ENCODE data around the gene OR56A1. TPM values are rescaled to one million over a fixed set of nuclear protein-coding genes. Genes with fewer than 3 reads are reported as not detected.
A peak's percentile ranks its signal among the peaks of the same experiment; 100 is the strongest.
"Not testable (repeated sequence)": the region's sequence is repeated elsewhere in the genome, so short reads cannot be mapped to it uniquely, and the experiment has no call there.

OR56A1 gene
- total RNA-seq, result not detected
- polyA plus RNA-seq, result not detected
- 0 reads per million in 6 experiments for total RNA-seq

- Mint-ChIP-seq H3K36me3 (no peaks in the 10 kb centered on the region), H3K4me3 (no peak within 1 kb of the TSS), H3K27me3 (peaks cover 10 to 19% (median 16%) of the 10 kb centered on the region in 5 donors), H3K27ac (no peak within 1 kb of the TSS), H3K4me1 (no peaks in the 10 kb centered on the region), H3K9me3 (no peaks in the 10 kb centered on the region)
- DNase-seq (no peak), ATAC-seq (no peak)
- POLR2A ChIA-PET, result interaction anchor here (0.6 kb wide), 1 partner anchor 642 kb away, joined by 3 read pairs; no protein-coding TSS in a partner anchor
Observed at GRCh38 chr11:6030708-6031405, at the start of gene OR56A1. Gene OR56A1, minus strand, starts transcription at chr11:6030758. Its CDS starts 3,066 bp downstream, at chr11:6027692.

- Mint-ChIP-seq H3K4me3 (no peak overlapping the region), H3K36me3 (peaks cover 2 to 16% (median 3%) of the 10 kb centered on the region in 3 donors), H3K27me3 (peaks cover 2 to 47% (median 23%) of the 10 kb centered on the region in 5 donors), H3K4me1 (no peaks in the 10 kb centered on the region), H3K27ac (no peak overlapping the region), H3K9me3 (peaks cover 12 to 49% (median 19%) of the 10 kb centered on the region in 9 donors)
- DNase-seq (no peak), ATAC-seq (no peak)
- POLR2A ChIA-PET, result no interaction called here
Observed at GRCh38 chr11:6079463-6079862, 48.9 kb upstream of the OR56A1 start.

- Mint-ChIP-seq H3K4me1 (no peaks in the 10 kb centered on the region), H3K36me3 (peaks cover 2 to 12% (median 3%) of the 10 kb centered on the region in 3 donors), H3K27ac (peak overlapping the region in 1 of 10 donors; percentile 9), H3K9me3 (peaks cover 9 to 42% (median 17%) of the 10 kb centered on the region in 9 donors), H3K4me3 (no peak overlapping the region), H3K27me3 (peaks cover 2 to 54% (median 32%) of the 10 kb centered on the region in 5 donors)
- ATAC-seq (no peak), DNase-seq (no peak)
- POLR2A ChIA-PET, result no interaction called here
Observed at GRCh38 chr11:6077723-6078122, 47.2 kb upstream of the OR56A1 start.

- ATAC-seq, H3K4me1 Mint-ChIP-seq, DNase-seq, POLR2A ChIA-PET, H3K4me3 Mint-ChIP-seq, H3K27ac Mint-ChIP-seq: not testable (repeated sequence)
- Mint-ChIP-seq H3K36me3 (peaks cover 2 to 12% (median 3%) of the 10 kb centered on the region in 3 donors), H3K9me3 (peaks cover 5 to 29% (median 17%) of the 10 kb centered on the region in 9 donors), H3K27me3 (peaks cover 3 to 49% (median 37%) of the 10 kb centered on the region in 5 donors)
Observed at GRCh38 chr11:6076443-6076842, 45.9 kb upstream of the OR56A1 start.

GRCh38 chr11:6067502-6067901 lies 36.9 kb upstream of the OR56A1 start:
- no peak for DNase-seq
- Mint-ChIP-seq H3K27ac (no peak overlapping the region), H3K9me3 (no peaks in the 10 kb centered on the region), H3K4me3 (no peak overlapping the region), H3K27me3 (peaks cover 10 to 22% (median 16%) of the 10 kb centered on the region in 5 donors), H3K4me1 (no peaks in the 10 kb centered on the region), H3K36me3 (no peaks in the 10 kb centered on the region)
- POLR2A ChIA-PET, result no interaction called here
- ATAC-seq, result no peak

- Mint-ChIP-seq H3K27me3 (peaks cover 16 to 52% (median 19%) of the 10 kb centered on the region in 5 donors), H3K27ac (no peak overlapping the region), H3K9me3 (no peaks in the 10 kb centered on the region), H3K4me1 (no peaks in the 10 kb centered on the region), H3K4me3 (no peak overlapping the region), H3K36me3 (no peaks in the 10 kb centered on the region)
- DNase-seq, result no peak
- POLR2A ChIA-PET, result no interaction called here
- ATAC-seq, result no peak
Observed at GRCh38 chr11:6062691-6063358, 32.3 kb upstream of the OR56A1 start.

- POLR2A ChIA-PET, result no interaction called here
- H3K4me3 Mint-ChIP-seq, result no peak overlapping the region
- H3K9me3 Mint-ChIP-seq, result no peaks in the 10 kb centered on the region
- no peak for DNase-seq
- peaks cover 15 to 54% (median 22%) of the 10 kb centered on the region in 5 donors for H3K27me3 Mint-ChIP-seq
- H3K27ac Mint-ChIP-seq, result no peak overlapping the region
- ATAC-seq, result no peak
- H3K36me3 Mint-ChIP-seq, result no peaks in the 10 kb centered on the region
- no peaks in the 10 kb centered on the region for H3K4me1 Mint-ChIP-seq
Observed at GRCh38 chr11:6061475-6061874, 30.9 kb upstream of the OR56A1 start.

GRCh38 chr11:6057452-6057851 lies 26.9 kb upstream of the OR56A1 start:
- Mint-ChIP-seq H3K36me3 (no peaks in the 10 kb centered on the region), H3K4me1 (no peaks in the 10 kb centered on the region), H3K27me3 (peaks cover 20 to 67% (median 34%) of the 10 kb centered on the region in 5 donors), H3K9me3 (no peaks in the 10 kb centered on the region), H3K27ac (no peak overlapping the region), H3K4me3 (no peak overlapping the region)
- ATAC-seq, result no peak
- no peak for DNase-seq
- POLR2A ChIA-PET, result no interaction called here

GRCh38 chr11:6055569-6055968 lies 25.0 kb upstream of the OR56A1 start:
- H3K4me3 Mint-ChIP-seq, result no peak overlapping the region
- H3K4me1 Mint-ChIP-seq, result no peaks in the 10 kb centered on the region
- no peak overlapping the region for H3K27ac Mint-ChIP-seq
- no peaks in the 10 kb centered on the region for H3K36me3 Mint-ChIP-seq
- H3K9me3 Mint-ChIP-seq, result no peaks in the 10 kb centered on the region
- POLR2A ChIA-PET, result no interaction called here
- peaks cover 17 to 66% (median 31%) of the 10 kb centered on the region in 5 donors for H3K27me3 Mint-ChIP-seq
- DNase-seq (no peak), ATAC-seq (no peak)

GRCh38 chr11:6052374-6052773 lies 21.8 kb upstream of the OR56A1 start:
- Mint-ChIP-seq H3K9me3 (no peaks in the 10 kb centered on the region), H3K4me1 (no peaks in the 10 kb centered on the region), H3K4me3 (no peak overlapping the region), H3K27ac (no peak overlapping the region), H3K27me3 (peaks cover 23 to 54% (median 30%) of the 10 kb centered on the region in 5 donors), H3K36me3 (no peaks in the 10 kb centered on the region)
- DNase-seq (no peak), ATAC-seq (no peak)
- POLR2A ChIA-PET, result no interaction called here

- no peak overlapping the region for H3K4me3 Mint-ChIP-seq
- no peak for ATAC-seq
- no peaks in the 10 kb centered on the region for H3K4me1 Mint-ChIP-seq
- peaks cover 0 to 2% (median 0%) of the 10 kb centered on the region in 9 donors for H3K9me3 Mint-ChIP-seq
- H3K36me3 Mint-ChIP-seq, result no peaks in the 10 kb centered on the region
- H3K27me3 Mint-ChIP-seq, result peaks cover 13 to 34% (median 14%) of the 10 kb centered on the region in 5 donors
- no peak overlapping the region for H3K27ac Mint-ChIP-seq
- POLR2A ChIA-PET, result no interaction called here
- no peak for DNase-seq
Observed at GRCh38 chr11:6040874-6041273, 10.3 kb upstream of the OR56A1 start.

GRCh38 chr11:6027501-6027900 lies 3.1 kb downstream of the OR56A1 start:
- Mint-ChIP-seq H3K4me1 (no peaks in the 10 kb centered on the region), H3K27ac (no peak overlapping the region), H3K4me3 (no peak overlapping the region), H3K27me3 (peaks cover 13 to 38% (median 23%) of the 10 kb centered on the region in 5 donors), H3K36me3 (no peaks in the 10 kb centered on the region), H3K9me3 (no peaks in the 10 kb centered on the region)
- ATAC-seq (no peak), DNase-seq (no peak)
- POLR2A ChIA-PET, result no interaction called here

- Mint-ChIP-seq H3K4me1 (no peaks in the 10 kb centered on the region), H3K27me3 (peaks cover 15 to 47% (median 27%) of the 10 kb centered on the region in 5 donors), H3K4me3 (no peak overlapping the region), H3K36me3 (no peaks in the 10 kb centered on the region), H3K27ac (no peak overlapping the region), H3K9me3 (no peaks in the 10 kb centered on the region)
- DNase-seq (no peak), ATAC-seq (no peak)
- POLR2A ChIA-PET, result no interaction called here
Observed at GRCh38 chr11:6025056-6025455, 5.5 kb downstream of the OR56A1 start.

Measured in naive thymus-derived CD8-positive, alpha-beta T cell (primary cell).